ENCODE results near the gene SLC16A9.

The SLC16A9 gene

DNA sequence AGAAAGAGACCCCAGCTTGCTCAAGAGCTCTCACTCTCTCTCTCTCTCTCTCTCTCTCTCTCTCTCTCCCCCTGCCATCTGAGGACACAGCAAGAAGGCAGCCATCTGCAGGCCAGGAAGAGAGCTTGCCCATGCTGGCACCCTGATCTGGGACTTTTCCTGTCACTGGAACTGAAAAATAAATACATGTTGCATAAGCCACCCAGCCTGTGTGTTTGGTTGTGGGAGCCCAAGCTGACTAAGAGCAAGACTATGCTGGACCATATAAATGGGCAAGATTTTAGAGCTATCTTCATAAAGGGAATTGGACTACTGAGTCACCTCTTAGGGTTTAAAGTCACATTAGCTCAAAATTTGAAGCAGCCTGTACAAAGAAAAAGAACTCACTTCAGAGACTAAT, 98.6 kb downstream of the SLC16A9 start:
- no peak for DNase-seq (ENCODE audit: low read depth)
- TF ChIP-seq, protein P1, sequence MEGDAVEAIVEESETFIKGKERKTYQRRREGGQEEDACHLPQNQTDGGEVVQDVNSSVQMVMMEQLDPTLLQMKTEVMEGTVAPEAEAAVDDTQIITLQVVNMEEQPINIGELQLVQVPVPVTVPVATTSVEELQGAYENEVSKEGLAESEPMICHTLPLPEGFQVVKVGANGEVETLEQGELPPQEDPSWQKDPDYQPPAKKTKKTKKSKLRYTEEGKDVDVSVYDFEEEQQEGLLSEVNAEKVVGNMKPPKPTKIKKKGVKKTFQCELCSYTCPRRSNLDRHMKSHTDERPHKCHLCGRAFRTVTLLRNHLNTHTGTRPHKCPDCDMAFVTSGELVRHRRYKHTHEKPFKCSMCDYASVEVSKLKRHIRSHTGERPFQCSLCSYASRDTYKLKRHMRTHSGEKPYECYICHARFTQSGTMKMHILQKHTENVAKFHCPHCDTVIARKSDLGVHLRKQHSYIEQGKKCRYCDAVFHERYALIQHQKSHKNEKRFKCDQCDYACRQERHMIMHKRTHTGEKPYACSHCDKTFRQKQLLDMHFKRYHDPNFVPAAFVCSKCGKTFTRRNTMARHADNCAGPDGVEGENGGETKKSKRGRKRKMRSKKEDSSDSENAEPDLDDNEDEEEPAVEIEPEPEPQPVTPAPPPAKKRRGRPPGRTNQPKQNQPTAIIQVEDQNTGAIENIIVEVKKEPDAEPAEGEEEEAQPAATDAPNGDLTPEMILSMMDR (IDR thresholded peaks at IDR 0.05; ENCODE audit: control insufficient read depth, insufficient read depth, low read depth, low read length, missing control alignments): no peak
- no peak overlapping the region for H3K4me3 ChIP-seq (ENCODE audit: control insufficient read depth, low read depth, low read length)

DNA sequence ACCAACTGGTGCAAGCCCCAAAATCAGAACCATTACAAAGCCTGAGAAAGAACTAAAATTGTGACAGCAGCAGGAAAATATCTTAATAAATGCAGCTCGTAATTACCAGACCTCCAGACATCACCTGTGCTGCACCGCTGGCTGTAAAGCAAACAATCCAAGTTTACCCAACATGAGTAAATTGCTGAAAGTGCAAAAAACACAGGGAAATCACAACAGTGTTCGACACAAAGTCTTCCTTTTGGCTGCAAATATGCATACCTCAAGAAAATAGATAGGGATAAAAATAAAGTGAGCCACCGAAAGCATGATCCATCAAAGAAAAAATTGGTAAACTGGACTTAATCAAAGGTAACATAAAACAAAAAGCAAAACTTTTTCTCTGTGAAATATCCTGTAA, 101.7 kb downstream of the SLC16A9 start:
- TF ChIP-seq, protein P1 (IDR thresholded peaks at IDR 0.05; ENCODE audit: control insufficient read depth, insufficient read depth, low read depth, low read length, missing control alignments): no peak
- DNase-seq (ENCODE audit: low read depth): no peak

DNA sequence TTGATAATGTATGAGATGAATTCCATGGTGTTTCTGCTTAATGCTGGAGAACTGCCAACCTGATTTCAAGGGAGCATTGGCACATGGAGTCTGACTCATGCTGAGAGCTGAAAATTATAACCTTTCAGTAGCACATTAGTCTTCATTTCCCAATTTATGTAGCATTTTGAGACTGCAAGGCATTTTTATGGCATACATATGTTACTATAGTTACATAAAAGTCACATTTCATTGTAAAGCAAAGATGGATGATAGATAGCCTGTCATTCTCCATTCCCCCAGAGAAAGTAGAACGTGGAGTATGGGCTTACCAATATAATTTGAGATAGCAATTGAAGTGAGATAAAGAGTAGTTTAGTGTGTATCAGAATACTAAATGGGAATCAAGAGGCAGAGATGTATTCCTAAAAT, 103.1 kb downstream of the SLC16A9 start:
- TF ChIP-seq, protein P1 (IDR thresholded peaks at IDR 0.05; ENCODE audit: control insufficient read depth, insufficient read depth, low read depth, low read length, missing control alignments): no peak
- no peak overlapping the region for H3K4me3 ChIP-seq (ENCODE audit: control insufficient read depth, low read depth, low read length)
- DNase-seq (ENCODE audit: low read depth): no peak

More for the DNA sequence above, 101.7 kb downstream of the SLC16A9 start:
- no peak overlapping the region for H3K4me3 ChIP-seq (ENCODE audit: control insufficient read depth, low read depth, low read length)

DNA sequence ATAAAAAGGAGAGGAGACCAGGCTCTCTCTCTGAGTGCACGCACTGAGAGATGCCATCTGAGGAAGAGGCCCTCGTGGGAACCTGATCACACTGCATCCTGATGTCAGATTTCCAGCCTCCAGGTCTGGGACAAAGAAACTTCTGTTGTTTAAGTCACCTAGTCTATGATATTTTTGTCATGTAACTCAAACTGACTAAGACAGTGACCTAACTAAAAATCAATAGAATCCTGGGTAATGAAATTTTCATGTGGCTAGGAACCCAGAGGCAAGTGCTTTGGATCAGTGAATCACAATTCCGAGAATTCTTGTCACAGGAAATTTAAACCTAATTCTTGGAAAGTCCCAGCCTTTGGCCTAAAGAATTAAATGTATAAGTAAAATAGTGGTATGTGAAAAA, 107.7 kb downstream of the SLC16A9 start:
- no peak overlapping the region for H3K4me3 ChIP-seq (ENCODE audit: control insufficient read depth, low read depth, low read length)
- TF ChIP-seq, protein P1 (IDR thresholded peaks at IDR 0.05; ENCODE audit: control insufficient read depth, insufficient read depth, low read depth, low read length, missing control alignments): no peak
- DNase-seq (ENCODE audit: low read depth): no peak

All from AG09309 (cell line).